Activated CD8-positive, alpha-beta memory T cell treated with anti-CD3 and anti-CD28 coated beads, Interleukin-2, amount 50 U/mL, for 48 hours (primary cell): Measurements from ENCODE around the gene KRTAP20-4.

Source experiments
- DNase-seq: peaks from one replicate; pipeline ENCODE4 v3.0.0-alpha.2; 2020

Gene KRTAP20-4

GRCh38 chr21:30620522-30620921 is at the start of gene KRTAP20-4:
Gene KRTAP20-4 (plus strand): TSS chr21:30620627.
- DNase-seq, result no peak

GRCh38 chr21:30577766-30578165 is 42.7 kb upstream of the KRTAP20-4 start:
- no peak for DNase-seq

GRCh38 chr21:30579346-30579745 is 41.1 kb upstream of the KRTAP20-4 start:
- no peak for DNase-seq

GRCh38 chr21:30580132-30580531 is 40.3 kb upstream of the KRTAP20-4 start:
- no peak for DNase-seq

GRCh38 chr21:30582870-30583269 is 37.6 kb upstream of the KRTAP20-4 start:
- no peak for DNase-seq

- DNase-seq, result no peak
Measured at GRCh38 chr21:30590297-30590696, 30.1 kb upstream of the KRTAP20-4 start, which contains the start of gene KRTAP22-2. Gene KRTAP22-2 (minus strand): TSS chr21:30590397.

GRCh38 chr21:30592140-30592539 is 28.3 kb upstream of the KRTAP20-4 start, which contains the start of gene KRTAP6-3:
Gene KRTAP6-3 (plus strand): TSS chr21:30592440. CDS start chr21:30592446, 6 bp downstream.
- DNase-seq, result no peak

GRCh38 chr21:30598802-30599201 is 21.6 kb upstream of the KRTAP20-4 start, which contains the start of gene KRTAP6-2:
Gene KRTAP6-2 (minus strand): TSS chr21:30598902. CDS start chr21:30598874, 28 bp downstream.
- no peak for DNase-seq

- DNase-seq, result no peak
Measured at GRCh38 chr21:30600787-30601186, 19.6 kb upstream of the KRTAP20-4 start, which contains the start of gene KRTAP22-1. Gene KRTAP22-1 (plus strand): TSS chr21:30601087.

- no peak for DNase-seq
Measured at GRCh38 chr21:30605968-30606367, 14.5 kb upstream of the KRTAP20-4 start.

GRCh38 chr21:30612132-30612531 is 8.3 kb upstream of the KRTAP20-4 start:
- no peak for DNase-seq

GRCh38 chr21:30613836-30614235 is 6.6 kb upstream of the KRTAP20-4 start, which contains the start of gene KRTAP6-1:
Gene KRTAP6-1 (minus strand): TSS chr21:30613930. CDS start chr21:30613904, 26 bp downstream.
- no peak for DNase-seq

GRCh38 chr21:30615199-30615598 is 5.2 kb upstream of the KRTAP20-4 start:
- no peak for DNase-seq

- no peak for DNase-seq
Measured at GRCh38 chr21:30616125-30616524, 4.3 kb upstream of the KRTAP20-4 start, which contains the start of gene KRTAP20-1. Gene KRTAP20-1 (plus strand): TSS chr21:30616425. CDS start chr21:30616455, 30 bp downstream.

GRCh38 chr21:30620080-30620479 is 347 bp upstream of the KRTAP20-4 start:
- no peak for DNase-seq

GRCh38 chr21:30623362-30623761 is 2.9 kb downstream of the KRTAP20-4 start:
- DNase-seq, result no peak

GRCh38 chr21:30625449-30626165 is 5.2 kb downstream of the KRTAP20-4 start:
- DNase-seq, result no peak

- DNase-seq, result no peak
Measured at GRCh38 chr21:30628109-30628508, 7.7 kb downstream of the KRTAP20-4 start.

GRCh38 chr21:30629200-30629599 is 8.8 kb downstream of the KRTAP20-4 start:
- no peak for DNase-seq

GRCh38 chr21:30634906-30635305 is 14.5 kb downstream of the KRTAP20-4 start, which contains the start of gene KRTAP20-2:
Gene KRTAP20-2 (plus strand): TSS chr21:30635206. CDS start chr21:30635264, 58 bp downstream.
- no peak for DNase-seq

- DNase-seq, result no peak
Measured at GRCh38 chr21:30638686-30639085, 18.3 kb downstream of the KRTAP20-4 start.

- DNase-seq, result no peak
Measured at GRCh38 chr21:30642564-30642963, 22.1 kb downstream of the KRTAP20-4 start, which contains the start of gene KRTAP20-3. Gene KRTAP20-3 (plus strand): TSS chr21:30642864.

GRCh38 chr21:30646904-30647414 is 26.5 kb downstream of the KRTAP20-4 start:
- DNase-seq, result no peak

GRCh38 chr21:30652891-30653290 is 32.5 kb downstream of the KRTAP20-4 start:
- DNase-seq, result no peak
